HepG2 (cell line): ENCODE data around the gene HOXB6. TPM values are rescaled to one million over a fixed set of nuclear protein-coding genes. Genes with fewer than 3 reads are reported as not detected.

Experiments
- ATAC-seq: fragments of 200-7000 bp; cut with Tn5 transposase; 3 replicates; pipeline ENCODE4 v1.9.1; 2020; ENCODE audit warnings: mild to moderate bottlenecking, moderate library complexity
- BruUV-seq: library from RNA; stranded (reverse); fragments of 400-500 nt; replicated peaks from 2 replicates; lab custom pipeline; 2021; lab: Mats Ljungman, UMichigan
- CTCF ChIA-PET: fragments of 300-600 bp; formaldehyde crosslinking; extraction: SDS; loops from one replicate; lab custom pipeline; 2021; ENCODE audit warnings: low total read pairs, inconsistent platforms, low intra/inter-chr PET ratio; lab: Yijun Ruan, JAX
- POLR2A ChIA-PET: fragments of 350-600 bp; sonication (Branson Sonifier 250); formaldehyde crosslinking; loops from one replicate; lab custom pipeline; 2020; ENCODE audit warnings: antibody characterized with exemption, inconsistent platforms; lab: Yijun Ruan, JAX
- DNase-seq: peaks from one replicate; pipeline ENCODE4 v3.0.0-alpha.2; 2015; ENCODE audit warnings: low spot score
- FAIRE-seq: peaks from 3 replicates; lab custom pipeline; 2011; peaks lifted over from hg19 to GRCh38; lab: Jason Lieb, UNC
- H2AFZ ChIP-seq: one replicate; pipeline ENCODE4 v1.6.1; 2011; ENCODE audit warnings: low read length, inconsistent platforms
- H3K27ac ChIP-seq: fragments of 300-600 bp; 3 replicates; pipeline ENCODE4 v1.8.0; 2011; ENCODE audit warnings: mixed run types, mild to moderate bottlenecking, mixed read lengths, low read length, inconsistent platforms; ENCODE audit not compliant: insufficient read depth; ENCODE audit errors: extremely low read length
- H3K27me3 ChIP-seq, 2 experiments: fragments of 200-600 bp in 1 of 2; 2 replicates in 1 of 2; 3 replicates in 1 of 2; pipeline versions ENCODE4 v1.6.0 to v1.8.0; 2011; ENCODE audit warnings: low read length in 2 of 2, mild to moderate bottlenecking in 2 of 2, moderate library complexity in 2 of 2, inconsistent platforms in 1 of 2; ENCODE audit not compliant: insufficient read depth in 2 of 2, control insufficient read depth in 1 of 2
- H3K36me3 ChIP-seq, 2 experiments: fragments of 200-600 bp in 1 of 2; replicated peaks in 1 of 2; 2 replicates in 1 of 2; 3 replicates in 1 of 2; pipeline versions ENCODE4 v1.5.1 to v1.8.0; 2011; ENCODE audit warnings: low read length in 2 of 2, inconsistent platforms in 1 of 2; ENCODE audit not compliant: insufficient read depth in 2 of 2, control insufficient read depth in 1 of 2
- H3K4me1 ChIP-seq: 2 replicates; pipeline ENCODE4 v1.5.1; 2012; ENCODE audit warnings: low read length, inconsistent platforms; ENCODE audit not compliant: insufficient read depth
- H3K4me2 ChIP-seq: 2 replicates; pipeline ENCODE4 v1.6.0; 2011; ENCODE audit warnings: low read depth, low read length, inconsistent platforms
- H3K4me3 ChIP-seq, 3 experiments: fragments of 200-600 bp in 1 of 3; sonication (generic), shearing (Covaris generic) in 1 of 3; replicated peaks in 1 of 3; 2 replicates each; pipeline ENCODE4 v1.5.1; 2011 to 2016; ENCODE audit warnings: low read length in 3 of 3, inconsistent platforms in 2 of 3, low read depth in 2 of 3, mild to moderate bottlenecking in 2 of 3, control low read depth in 1 of 3, mixed read lengths in 1 of 3; ENCODE audit not compliant: insufficient read depth in 1 of 3
- H3K79me2 ChIP-seq: one replicate; pipeline ENCODE4 v1.6.1; 2011; ENCODE audit warnings: low read length, inconsistent platforms; ENCODE audit not compliant: insufficient read depth
- H3K9ac ChIP-seq: 2 replicates; pipeline ENCODE4 v1.6.0; 2011; ENCODE audit warnings: mild to moderate bottlenecking, low read depth, low read length, inconsistent platforms; ENCODE audit not compliant: insufficient read depth
- H3K9me3 ChIP-seq: 2 replicates; pipeline ENCODE4 v1.5.1; 2012; ENCODE audit warnings: mild to moderate bottlenecking, low read length
- H4K20me1 ChIP-seq: 2 replicates; pipeline ENCODE4 v1.6.0; 2011; ENCODE audit warnings: inconsistent platforms, mild to moderate bottlenecking, low read length, moderate library complexity; ENCODE audit not compliant: insufficient read depth
- CEBPB ChIP-seq: IDR thresholded peaks from 2 replicates; pipeline ENCODE4 v1.6.1; 2011; ENCODE audit warnings: low read depth, low read length, improper control_type of control experiment, borderline replicate concordance
- HNF4G ChIP-seq, 2 experiments: sonication (generic) in 1 of 2; formaldehyde crosslinking in 1 of 2; IDR thresholded peaks; 2 replicates each; pipeline versions ENCODE4 v1.4.0 to v1.6.1; 2011 to 2020; ENCODE audit warnings: borderline replicate concordance in 2 of 2, low read depth in 2 of 2, mild to moderate bottlenecking in 2 of 2, low read length in 1 of 2, missing genetic modification reagents in 1 of 2, moderate library complexity in 1 of 2
- MAFF ChIP-seq: IDR thresholded peaks from 2 replicates; pipeline ENCODE4 v1.6.1; 2011; ENCODE audit warnings: low read depth, low read length, improper control_type of control experiment
- MAFK ChIP-seq, 2 experiments: IDR thresholded peaks in 1 of 2; conservative IDR thresholded peaks in 1 of 2; 2 replicates each; pipeline ENCODE4 v1.6.1; 2011; ENCODE audit warnings: improper control_type of control experiment in 2 of 2, low read length in 2 of 2
- ZNF546 ChIP-seq: sonication (generic); formaldehyde crosslinking; conservative IDR thresholded peaks from 2 replicates; pipeline ENCODE4 v1.8.1; 2023; ENCODE audit warnings: mild to moderate bottlenecking, missing genetic modification reagents
- WGBS: methylation state at CpG from one replicate; pipeline ENCODE4 v1.1.6; 2017; ENCODE audit warnings: low lambda C conversion rate; 5-methylcytosine and 5-hydroxymethylcytosine counted together
- in situ Hi-C: cut with HindIII; loops from 2 replicates; pipeline ENCODE4 v1.10.0; 2017; ENCODE audit warnings: low pct_unique_long_range_greater_than_20kb; ENCODE audit not compliant: extremely low pct_ligation_motif_present
- intact Hi-C: fragments of 100-400 bp; cut with micrococcal nuclease; formaldehyde crosslinking; loops from one replicate; pipeline ENCODE4 v1.10.0; 2022; ENCODE audit not compliant: unreplicated experiment
- polyA plus RNA-seq, 8 experiments: library from polyadenylated mRNA; depleted of rRNA in 3 of 8; stranded (reverse) in 7 of 8; unstranded in 1 of 8; fragments of >200 nt; fragmentation: Illumina TruSeq in 4 of 8; extraction: Trizol in 4 of 8; gene quantifications; 2 replicates each; pipeline versions ENCODE4 v1.2.1 to v1.2.3, GENCODE V29; 2011 to 2016; ENCODE audit warnings: low read depth in 4 of 8, missing spikeins in 1 of 8, mixed read lengths in 1 of 8; ENCODE audit not compliant: insufficient read depth in 1 of 8
- total RNA-seq, 5 experiments: library from RNA; depleted of rRNA; stranded (reverse); fragments of >200 nt; fragmentation: Illumina TruSeq; extraction: Trizol; gene quantifications; 2 replicates each; pipeline ENCODE4 v1.2.3, GENCODE V29; 2016; ENCODE audit warnings: low read depth in 1 of 5

The HOXB6 gene
- total and polyA plus RNA-seq, 2 of the 13 experiments (the other 11 are each of a cell fraction or from before 2014, with no cell fraction given), result not detected

- H3K9me3 ChIP-seq, result no peaks in the 10 kb centered on the region
- peaks cover 21 to 97% of the 10 kb centered on the region in 2 experiments for H3K27me3 ChIP-seq
- FAIRE-seq (no peak), DNase-seq (no peak), ATAC-seq (no peak)
- intact Hi-C loops (no loop called here), in situ Hi-C loops (no loop called here)
- H3K9ac ChIP-seq, result no peak overlapping the region
- H3K36me3 ChIP-seq, result no peaks in the 10 kb centered on the region
- no peak overlapping the region for H3K4me2 ChIP-seq
- ChIA-PET CTCF (no interaction called here), POLR2A (no interaction called here)
- TF ChIP-seq CEBPB, result peak; percentile 16; the same call in 1 of the 2 replicates
- TF ChIP-seq ZNF546 (CRISPR knock-in tag), result no peak
- 0 out of 2 replicates have a peak, but pooled peaks have one; percentile 3 for TF ChIP-seq MAFF
- no peak for TF ChIP-seq HNF4G (IDR thresholded peaks at IDR 0.05; ENCODE audit: borderline replicate concordance, low read depth, low read length)
- no peak for TF ChIP-seq HNF4G (CRISPR knock-in tag; IDR thresholded peaks at IDR 0.05; ENCODE audit: borderline replicate concordance, low read depth)
- TF ChIP-seq MAFK (conservative IDR thresholded peaks at IDR 0.05 in 1 of 2, IDR thresholded peaks at IDR 0.05 in 1 of 2; ENCODE audit: low read length in 2 of 2), result peak in 1 of 2 experiments; percentile 32; a peak in 1 of 4 replicates
- BruUV-seq, result no TSS peak
- 26% methylated on average over 18 of the region's 18 CpGs for WGBS
- H3K27ac ChIP-seq, result no peak overlapping the region
- 0 out of 2 replicates have a peak, but pooled peaks cover 4% of the 10 kb centered on the region for H3K4me1 ChIP-seq
- H3K79me2 ChIP-seq, result no peaks in the 10 kb centered on the region
- H4K20me1 ChIP-seq, result no peaks in the 10 kb centered on the region
- H3K4me3 ChIP-seq, result no peak overlapping the region
- no peak overlapping the region for H2AFZ ChIP-seq
These were observed 32.8 kb upstream of the HOXB6 start for GRCh38 chr17:48637323-48638260.
